Ramos (cell line): ENCODE measurements around the gene SELENOP.

Experiments
- in situ Hi-C: fragments of 300-500 bp; cut with MboI; formaldehyde crosslinking; loops from one replicate; pipeline ENCODE4 v1.14.3; 2022; ENCODE audit warnings: low sequenced_read_pairs; ENCODE audit not compliant: unreplicated experiment

The SELENOP gene

DNA sequence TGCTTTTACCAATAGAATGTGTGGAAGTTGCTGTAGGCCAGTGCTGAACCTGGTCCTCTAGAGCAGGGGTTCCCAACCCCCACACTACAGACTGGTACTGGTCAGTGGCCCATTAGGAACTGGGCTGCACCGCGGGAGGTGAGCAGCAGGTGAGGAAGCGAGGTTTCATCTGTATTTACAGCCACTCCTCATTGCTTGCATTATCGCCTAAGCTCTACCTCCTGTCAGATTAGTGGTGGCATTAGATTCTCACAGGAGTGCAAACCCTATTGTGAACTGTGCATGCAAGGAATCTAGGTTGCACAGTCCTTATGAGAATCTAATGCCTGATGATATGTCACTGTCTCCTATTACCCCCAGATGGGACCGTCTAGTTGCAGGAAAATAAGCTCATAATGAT is 61.2 kb downstream of the SELENOP start:
- in situ Hi-C loops = no loop called here
